ENCODE data around the gene TMEM52.

GRCh38 chr1:1898246-1898933 lies 20.7 kb downstream of the TMEM52 start:
- TF ChIP-seq CTCF (IDR thresholded peaks at IDR 0.05) (no peak), POLR2AphosphoS5 (IDR thresholded peaks at IDR 0.05) (no peak), POLR2A (IDR thresholded peaks at IDR 0.05) (no peak)

Data from prostate gland (tissue), 2 donors.